Neuronal stem cell (in vitro differentiated cells): ENCODE measurements around the gene SCN5A.

Source experiments
- DNase-seq: peaks from one replicate; pipeline ENCODE4 v3.0.0-alpha.2; 2013; ENCODE audit warnings: low spot score
- H2AFZ ChIP-seq: one replicate; pipeline ENCODE4 v1.6.1; 2013; ENCODE audit warnings: mild to moderate bottlenecking, low read length, inconsistent platforms
- H2AK5ac ChIP-seq: 2 replicates; pipeline ENCODE4 v1.6.1; 2013; ENCODE audit warnings: low read depth, mild to moderate bottlenecking, inconsistent platforms, low read length, moderate library complexity, mixed read lengths
- H2BK120ac ChIP-seq: 2 replicates; pipeline ENCODE4 v1.6.1; 2013; ENCODE audit warnings: low read depth, mild to moderate bottlenecking, inconsistent platforms, low read length, moderate library complexity, mixed read lengths
- H2BK12ac ChIP-seq: one replicate; pipeline ENCODE4 v1.6.1; 2013; ENCODE audit warnings: low read length, inconsistent platforms
- H2BK15ac ChIP-seq: 2 replicates; pipeline ENCODE4 v1.6.1; 2013; ENCODE audit warnings: mild to moderate bottlenecking, low read length, inconsistent platforms, mixed read lengths
- H2BK5ac ChIP-seq: one replicate; pipeline ENCODE4 v1.6.1; 2013; ENCODE audit warnings: inconsistent platforms, mild to moderate bottlenecking, low read length, moderate library complexity
- H3K14ac ChIP-seq: one replicate; pipeline ENCODE4 v1.6.1; 2013; ENCODE audit warnings: low read length, inconsistent platforms
- H3K18ac ChIP-seq: 2 replicates; pipeline ENCODE4 v1.6.1; 2013; ENCODE audit warnings: low read length, inconsistent platforms
- H3K23ac ChIP-seq: 2 replicates; pipeline ENCODE4 v1.6.1; 2013; ENCODE audit warnings: low read depth, mild to moderate bottlenecking, mixed read lengths, low read length, inconsistent platforms; ENCODE audit not compliant: poor library complexity
- H3K27ac ChIP-seq: replicated peaks from 3 replicates; pipeline ENCODE4 v1.5.1; 2013; ENCODE audit warnings: low read length, inconsistent platforms
- H3K27me3 ChIP-seq, 3 experiments: 2 replicates each; pipeline ENCODE4 v1.6.1; 2013; ENCODE audit warnings: low read length in 3 of 3, mild to moderate bottlenecking in 2 of 3, inconsistent platforms in 1 of 3, low read depth in 1 of 3, mixed read lengths in 1 of 3, moderate library complexity in 1 of 3; ENCODE audit not compliant: control insufficient read depth in 3 of 3, insufficient read depth in 3 of 3
- H3K36me3 ChIP-seq, 2 donors: replicated peaks in 1 of 2; 2 replicates each; pipeline ENCODE4 v1.6.1; 2013; ENCODE audit warnings: low read length in 2 of 2; ENCODE audit not compliant: control insufficient read depth in 2 of 2, insufficient read depth in 2 of 2
- H3K4ac ChIP-seq: 2 replicates; pipeline ENCODE4 v1.6.1; 2013; ENCODE audit warnings: inconsistent platforms, mild to moderate bottlenecking, low read length, moderate library complexity
- H3K4me1 ChIP-seq, 2 donors: 1 replicate in 1 of 2; 2 replicates in 1 of 2; pipeline ENCODE4 v1.6.1; 2013; ENCODE audit warnings: low read length in 2 of 2, low read depth in 1 of 2; ENCODE audit not compliant: control insufficient read depth in 2 of 2, insufficient read depth in 1 of 2
- H3K4me2 ChIP-seq: one replicate; pipeline ENCODE4 v1.6.1; 2013; ENCODE audit warnings: mild to moderate bottlenecking, low read length, inconsistent platforms; ENCODE audit not compliant: insufficient read depth, poor library complexity, severe bottlenecking
- H3K4me3 ChIP-seq, 2 donors: 2 replicates each; pipeline ENCODE4 v1.5.1; 2013; ENCODE audit warnings: low read length in 2 of 2, mild to moderate bottlenecking in 2 of 2, inconsistent platforms in 1 of 2, moderate library complexity in 1 of 2
- H3K79me1 ChIP-seq: one replicate; pipeline ENCODE4 v1.6.1; 2013; ENCODE audit warnings: low read depth, mild to moderate bottlenecking, inconsistent platforms, low read length, moderate library complexity
- H3K9ac ChIP-seq: one replicate; pipeline ENCODE4 v1.6.1; 2013; ENCODE audit warnings: mild to moderate bottlenecking, low read depth, low read length, inconsistent platforms; ENCODE audit not compliant: poor library complexity
- H3K9me3 ChIP-seq, 2 donors: replicated peaks in 1 of 2; 2 replicates each; pipeline versions ENCODE3 to v1.6.1; 2013; ENCODE audit warnings: low read length in 2 of 2, mild to moderate bottlenecking in 2 of 2, inconsistent platforms in 1 of 2, low read depth in 1 of 2, mixed read lengths in 1 of 2, moderate library complexity in 1 of 2; ENCODE audit not compliant: control insufficient read depth in 2 of 2, insufficient read depth in 1 of 2
- H4K8ac ChIP-seq: one replicate; pipeline ENCODE4 v1.6.1; 2013; ENCODE audit warnings: low read depth, mild to moderate bottlenecking, inconsistent platforms, low read length, moderate library complexity
- H4K91ac ChIP-seq: one replicate; pipeline ENCODE4 v1.6.1; 2013; ENCODE audit warnings: low read length, low read depth, mild to moderate bottlenecking, inconsistent platforms; ENCODE audit not compliant: poor library complexity
- WGBS, 2 donors: extraction: QIAGEN DNeasy Blood & Tissue Kit; methylation state at CpG; one replicate each; pipeline ENCODE4 v1.1.7; 2013; ENCODE audit warnings: missing lambda C conversion rate in 2 of 2, mixed read lengths in 1 of 2; ENCODE audit not compliant: insufficient read length in 2 of 2, insufficient replicate concordance in 1 of 2; ENCODE audit errors: extremely low coverage in 2 of 2; 5-methylcytosine and 5-hydroxymethylcytosine counted together

SCN5A gene

DNA sequence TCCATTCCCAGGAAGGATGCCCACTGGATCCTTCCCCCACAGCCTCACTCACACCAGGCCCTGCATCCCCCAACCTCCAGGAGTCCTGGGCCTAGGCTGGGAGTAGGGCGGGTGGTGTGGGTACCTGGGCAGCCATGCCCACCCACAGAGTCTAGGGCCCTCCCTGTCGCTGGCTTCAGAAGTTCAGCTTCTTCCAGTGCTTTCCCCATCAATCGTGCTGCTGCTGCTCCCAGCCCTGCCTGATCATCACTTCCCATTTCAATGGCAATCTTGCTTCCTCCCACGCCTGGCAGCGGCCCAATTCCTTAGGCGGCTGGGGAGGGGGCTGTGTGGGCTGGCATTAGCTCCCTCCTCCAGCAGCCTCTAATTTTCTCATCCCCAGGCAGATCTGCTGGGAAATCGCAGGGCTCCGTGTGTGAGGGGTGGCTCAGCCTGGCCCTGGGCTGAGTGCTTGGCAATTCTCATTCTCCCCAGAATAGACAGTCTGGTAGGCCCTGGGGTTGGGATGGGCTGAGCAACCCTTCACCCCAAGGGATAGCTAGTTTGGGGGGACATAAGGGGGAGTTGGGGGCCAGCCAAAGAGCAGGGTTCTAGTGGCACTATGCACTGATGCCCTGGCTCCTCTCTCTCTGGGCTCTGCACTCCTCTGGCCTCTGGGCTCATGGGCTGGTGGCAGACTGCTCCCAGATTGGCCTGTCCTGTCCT is 66.4 kb downstream of the SCN5A start:
- H3K27ac ChIP-seq: no peak overlapping the region
- peak overlapping the region; percentile 32 for H3K18ac ChIP-seq
- WGBS, 2 donors: no CpG with 5 or more reads among the region's 8 CpGs
- no peak overlapping the region for H3K4ac ChIP-seq
- no peak for DNase-seq
- peak overlapping the region; percentile 19 for H2BK5ac ChIP-seq
- no peak overlapping the region for H4K91ac ChIP-seq
- H3K79me1 ChIP-seq: no peaks in the 10 kb centered on the region
- peak overlapping the region; percentile 29 for H3K23ac ChIP-seq
- peaks cover 0 to 2% of the 10 kb centered on the region in 2 donors for H3K4me1 ChIP-seq
- H3K4me3 ChIP-seq: no peak overlapping the region
- peak overlapping the region; percentile 13 for H2BK15ac ChIP-seq
- no peak overlapping the region for H2AFZ ChIP-seq
- H3K4me2 ChIP-seq: no peak overlapping the region
- H2BK120ac ChIP-seq: peak overlapping the region; percentile 1
- H3K14ac ChIP-seq: peak overlapping the region; percentile 48
- H3K9me3 ChIP-seq: no peaks in the 10 kb centered on the region
- no peak overlapping the region for H2BK12ac ChIP-seq
- peaks cover 0 to 24% (median 2%) of the 10 kb centered on the region in 3 experiments for H3K27me3 ChIP-seq
- H3K9ac ChIP-seq: no peak overlapping the region
- peak overlapping the region; percentile 52 for H2AK5ac ChIP-seq
- no peak overlapping the region for H4K8ac ChIP-seq
- no peaks in the 10 kb centered on the region for H3K36me3 ChIP-seq

DNA sequence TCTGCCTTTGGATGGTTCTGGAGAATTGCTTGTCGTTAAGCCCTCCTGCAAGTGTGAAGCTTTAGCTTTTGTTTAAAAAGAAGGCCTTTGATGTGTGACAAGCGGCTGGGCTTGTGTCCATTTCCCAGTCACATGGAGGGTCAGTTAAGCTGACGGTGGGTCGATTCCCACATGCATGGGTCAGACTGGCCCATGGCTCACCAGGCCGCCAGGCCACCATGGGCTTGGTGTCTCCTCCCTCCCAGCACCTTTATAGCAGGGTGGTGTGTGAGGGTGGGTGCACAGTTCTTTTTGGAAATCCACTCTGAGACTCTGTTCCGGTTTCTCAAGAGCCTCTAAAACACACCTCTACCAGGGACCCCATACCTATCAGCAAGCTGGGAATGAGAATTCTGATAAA is 67.2 kb downstream of the SCN5A start:
- Histone ChIP-seq H3K23ac (no peak overlapping the region), H3K36me3 (no peaks in the 10 kb centered on the region), H3K79me1 (no peaks in the 10 kb centered on the region), H3K14ac (no peak overlapping the region), H2AFZ (no peak overlapping the region), H2AK5ac (no peak overlapping the region), H3K27ac (no peak overlapping the region), H3K4ac (no peak overlapping the region), H3K4me1 (peaks cover 0 to 2% of the 10 kb centered on the region in 2 donors), H3K18ac (no peak overlapping the region), H3K9ac (no peak overlapping the region), H3K9me3 (no peaks in the 10 kb centered on the region), H4K91ac (no peak overlapping the region), H3K4me2 (no peak overlapping the region), H3K27me3 (peaks cover 0 to 24% (median 2%) of the 10 kb centered on the region in 3 experiments), H4K8ac (no peak overlapping the region), H2BK5ac (no peak overlapping the region), H3K4me3 (no peak overlapping the region), H2BK12ac (no peak overlapping the region), H2BK15ac (no peak overlapping the region), H2BK120ac (no peak overlapping the region)
- DNase-seq: no peak
- WGBS, 2 donors: no CpG with 5 or more reads among the region's 6 CpGs

DNA sequence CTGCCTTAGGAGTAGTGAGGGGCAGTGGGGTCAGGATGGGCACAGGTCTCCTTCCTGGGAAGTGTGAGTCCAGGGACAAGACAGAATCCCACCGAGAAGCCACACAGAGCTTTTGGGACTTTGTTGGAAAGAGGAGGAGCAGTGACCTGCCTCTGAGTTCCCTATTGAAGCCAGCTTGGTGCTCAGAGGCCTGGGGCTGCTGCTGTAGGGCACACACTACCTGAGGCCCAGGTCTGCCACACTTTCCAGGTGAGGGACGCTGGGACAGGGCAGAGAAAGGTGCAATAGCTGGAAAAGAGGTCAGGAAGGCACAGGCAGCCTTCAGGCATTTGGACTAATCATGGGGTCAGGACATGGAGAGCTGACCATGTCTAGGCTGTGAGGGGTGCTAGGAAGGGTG is 67.7 kb downstream of the SCN5A start:
- H3K27ac ChIP-seq: no peak overlapping the region
- no peak overlapping the region for H2BK15ac ChIP-seq
- no peak overlapping the region for H3K18ac ChIP-seq
- H2BK5ac ChIP-seq: no peak overlapping the region
- no peaks in the 10 kb centered on the region for H3K79me1 ChIP-seq
- H3K23ac ChIP-seq: peak overlapping the region; percentile 70
- no peaks in the 10 kb centered on the region for H3K36me3 ChIP-seq
- no peak overlapping the region for H3K4ac ChIP-seq
- H2AFZ ChIP-seq: no peak overlapping the region
- H3K9ac ChIP-seq: no peak overlapping the region
- no peak overlapping the region for H2BK120ac ChIP-seq
- H2BK12ac ChIP-seq: no peak overlapping the region
- H3K4me2 ChIP-seq: no peak overlapping the region
- no CpG with 5 or more reads among the region's 2 CpGs for WGBS, 2 donors
- peaks cover 0 to 2% of the 10 kb centered on the region in 2 donors for H3K4me1 ChIP-seq
- peaks cover 0 to 24% (median 2%) of the 10 kb centered on the region in 3 experiments for H3K27me3 ChIP-seq
- H2AK5ac ChIP-seq: no peak overlapping the region
- no peak overlapping the region for H3K4me3 ChIP-seq
- H4K8ac ChIP-seq: no peak overlapping the region
- H3K9me3 ChIP-seq: no peaks in the 10 kb centered on the region
- H4K91ac ChIP-seq: no peak overlapping the region
- DNase-seq: no peak
- H3K14ac ChIP-seq: no peak overlapping the region

DNA sequence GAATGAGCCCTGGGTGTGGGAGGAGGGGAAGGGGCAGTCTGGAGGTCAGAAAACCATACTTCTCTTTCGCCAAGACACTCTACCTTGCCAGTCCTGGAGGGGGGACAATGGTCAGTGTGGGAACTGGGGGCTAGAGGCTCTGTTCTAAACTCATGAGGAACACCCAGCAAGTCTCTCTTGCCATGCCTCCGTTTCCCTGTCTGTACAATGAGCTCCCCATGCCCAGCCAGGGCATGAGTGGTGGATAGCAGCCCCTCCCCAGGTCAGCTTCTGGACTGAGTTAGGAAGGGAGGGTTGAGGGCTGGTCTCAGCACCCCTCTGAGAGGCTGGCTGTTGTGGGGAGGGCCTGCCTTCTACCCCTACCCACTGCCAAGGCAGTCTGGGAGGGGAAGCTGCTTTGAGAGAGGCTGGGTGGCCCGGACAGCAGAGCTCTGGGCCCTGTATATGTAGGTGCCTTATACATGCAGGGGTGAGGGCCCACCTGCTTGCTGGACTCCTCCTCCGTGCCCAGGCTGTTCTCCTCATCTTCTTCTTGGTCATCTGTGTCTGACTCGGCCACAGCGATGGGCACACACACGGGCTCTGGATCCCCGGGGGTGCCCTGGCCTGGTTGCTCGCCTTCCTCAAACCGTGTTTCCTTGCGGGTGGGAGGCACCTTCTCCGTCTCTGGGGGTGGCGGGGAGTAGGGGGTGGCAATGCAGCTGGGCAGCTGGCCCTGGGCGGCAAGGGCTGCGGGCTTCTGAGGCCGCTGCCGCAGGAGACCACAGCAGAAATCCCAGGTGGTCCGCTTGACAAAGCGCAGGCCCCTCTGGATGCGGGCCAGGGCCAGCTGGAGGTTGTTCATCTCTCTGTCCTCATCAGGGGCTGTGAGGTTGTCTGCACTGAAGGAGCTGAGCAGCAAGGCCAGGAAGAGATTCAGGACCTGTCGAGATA is 68.8 kb downstream of the SCN5A start:
- Histone ChIP-seq H3K18ac (no peak overlapping the region), H3K79me1 (no peaks in the 10 kb centered on the region), H4K8ac (no peak overlapping the region), H3K4me1 (peaks cover 0 to 2% of the 10 kb centered on the region in 2 donors), H2BK5ac (no peak overlapping the region), H3K4me2 (no peak overlapping the region), H2BK15ac (no peak overlapping the region), H3K36me3 (no peaks in the 10 kb centered on the region), H3K9me3 (no peaks in the 10 kb centered on the region), H2AK5ac (peak overlapping the region; percentile 37), H3K14ac (no peak overlapping the region), H3K23ac (no peak overlapping the region), H3K4ac (no peak overlapping the region), H3K4me3 (no peak overlapping the region), H3K27ac (no peak overlapping the region), H2BK120ac (no peak overlapping the region), H3K27me3 (peaks cover 0 to 22% (median 0%) of the 10 kb centered on the region in 3 experiments), H4K91ac (no peak overlapping the region), H2AFZ (no peak overlapping the region), H3K9ac (no peak overlapping the region), H2BK12ac (no peak overlapping the region)
- no peak for DNase-seq
- no CpG with 5 or more reads among the region's 21 CpGs for WGBS, 2 donors
